Karpas-422 (cell line): ENCODE data around the gene KLHL20. TPM values are rescaled to one million over a fixed set of nuclear protein-coding genes. Genes with fewer than 3 reads are reported as not detected.
"Not testable (repeated sequence)": the region's sequence is repeated elsewhere in the genome, so short reads cannot be mapped to it uniquely, and the experiment has no call there.

Experiments used
- DNase-seq: peaks from one replicate; pipeline ENCODE4 v3.0.0-alpha.2; 2015
- H2AFZ ChIP-seq: fragments of 200-600 bp; sonication (generic); 2 replicates; pipeline ENCODE4 v1.6.1; 2014; ENCODE audit warnings: antibody characterized with exemption, low read length, mixed read lengths
- H3K27ac ChIP-seq: fragments of 200-600 bp; sonication (generic); 2 replicates; pipeline ENCODE4 v1.5.1; 2014; ENCODE audit warnings: mild to moderate bottlenecking, low read length, moderate library complexity
- H3K27me3 ChIP-seq: fragments of 200-600 bp; sonication (generic); 2 replicates; pipeline ENCODE4 v1.6.1; 2014; ENCODE audit warnings: low read length, mixed read lengths
- H3K36me3 ChIP-seq: fragments of 200-600 bp; sonication (generic); 2 replicates; pipeline ENCODE4 v1.6.1; 2014; ENCODE audit warnings: low read length, mixed read lengths; ENCODE audit not compliant: insufficient read depth
- H3K4me1 ChIP-seq: fragments of 200-600 bp; sonication (generic); 2 replicates; pipeline ENCODE4 v1.6.1; 2014; ENCODE audit warnings: mild to moderate bottlenecking, low read length, mixed read lengths
- H3K4me2 ChIP-seq: fragments of 200-600 bp; sonication (generic); 2 replicates; pipeline ENCODE4 v1.6.1; 2014; ENCODE audit warnings: low read length, low read depth, mild to moderate bottlenecking; ENCODE audit not compliant: poor library complexity, severe bottlenecking
- H3K4me3 ChIP-seq: fragments of 200-600 bp; sonication (generic); 2 replicates; pipeline ENCODE4 v1.5.1; 2014; ENCODE audit warnings: mild to moderate bottlenecking, antibody characterized with exemption, low read length, mixed read lengths
- H3K79me2 ChIP-seq: fragments of 200-600 bp; sonication (generic); 2 replicates; pipeline ENCODE4 v1.6.1; 2014; ENCODE audit warnings: mild to moderate bottlenecking, low read length, mixed read lengths
- H3K9ac ChIP-seq: fragments of 200-600 bp; sonication (generic); 2 replicates; pipeline ENCODE4 v1.6.0; 2014; ENCODE audit warnings: low read length
- H3K9me2 ChIP-seq: fragments of 200-600 bp; sonication (generic), shearing (Covaris generic); replicated peaks from 2 replicates; pipeline ENCODE4 v1.6.0; 2014; ENCODE audit warnings: mild to moderate bottlenecking, low read length, moderate library complexity; ENCODE audit not compliant: insufficient read depth
- H3K9me3 ChIP-seq: fragments of 300-700, 200-600 bp; sonication (generic); 2 replicates; pipeline ENCODE4 v1.6.1; 2014; ENCODE audit warnings: low read length, mixed read lengths
- H4K20me1 ChIP-seq: fragments of 200-600 bp; sonication (generic); 2 replicates; pipeline ENCODE4 v1.6.1; 2014; ENCODE audit warnings: mild to moderate bottlenecking, antibody characterized with exemption, low read length, low read depth; ENCODE audit not compliant: insufficient read depth
- total RNA-seq: library from RNA; depleted of rRNA; stranded (reverse); fragments of >200 nt; shearing (Covaris generic); gene quantifications from 2 replicates; pipeline ENCODE4 v1.2.3, GENCODE V29; 2014; ENCODE audit warnings: low replicate concordance

Gene KLHL20
- total RNA-seq, 1 experiment from 2014 or later = 28.4 TPM

GRCh38 chr1:173688300-173688699, 26.5 kb upstream of the KLHL20 start:
- Histone ChIP-seq H2AFZ (0 out of 2 replicates have a peak overlapping the region, but pooled peaks have one; percentile 48), H3K9me2 (no peaks in the 10 kb centered on the region), H3K36me3 (no peaks in the 10 kb centered on the region), H3K27me3 (no peaks in the 10 kb centered on the region), H3K79me2 (no peaks in the 10 kb centered on the region), H3K4me2 (no peak overlapping the region), H3K9me3 (no peaks in the 10 kb centered on the region), H3K4me1 (peaks cover 2% of the 10 kb centered on the region; the same call in 1 of the 2 replicates), H3K9ac (no peak overlapping the region), H3K4me3 (no peak overlapping the region), H4K20me1 (no peaks in the 10 kb centered on the region), H3K27ac (no peak overlapping the region)
- DNase-seq = peak; percentile 42

GRCh38 chr1:173693238-173693637, 21.5 kb upstream of the KLHL20 start:
- Histone ChIP-seq H3K27ac (no peak overlapping the region), H3K9me3 (no peaks in the 10 kb centered on the region), H3K36me3 (no peaks in the 10 kb centered on the region), H3K4me3 (no peak overlapping the region), H3K4me1 (peaks cover 2% of the 10 kb centered on the region; the same call in 1 of the 2 replicates), H3K27me3 (no peaks in the 10 kb centered on the region), H2AFZ (no peak overlapping the region), H3K9ac (no peak overlapping the region), H4K20me1 (no peaks in the 10 kb centered on the region), H3K4me2 (no peak overlapping the region), H3K79me2 (no peaks in the 10 kb centered on the region), H3K9me2 (no peaks in the 10 kb centered on the region)
- no peak for DNase-seq

- H3K4me1 ChIP-seq, H3K9me2 ChIP-seq, H3K4me2 ChIP-seq, H2AFZ ChIP-seq, H3K27ac ChIP-seq, H3K9me3 ChIP-seq, H4K20me1 ChIP-seq, H3K27me3 ChIP-seq, DNase-seq, H3K79me2 ChIP-seq, H3K36me3 ChIP-seq, H3K4me3 ChIP-seq, H3K9ac ChIP-seq: not testable (repeated sequence)
Measured at GRCh38 chr1:173701299-173701698, 13.5 kb upstream of the KLHL20 start.

GRCh38 chr1:173702736-173703135, 12.0 kb upstream of the KLHL20 start:
- no peak overlapping the region for H2AFZ ChIP-seq
- H3K9me3 ChIP-seq = no peaks in the 10 kb centered on the region
- no peak for DNase-seq
- H4K20me1 ChIP-seq = no peaks in the 10 kb centered on the region
- H3K27me3 ChIP-seq = no peaks in the 10 kb centered on the region
- no peaks in the 10 kb centered on the region for H3K79me2 ChIP-seq
- no peaks in the 10 kb centered on the region for H3K9me2 ChIP-seq
- no peak overlapping the region for H3K4me3 ChIP-seq
- no peak overlapping the region for H3K27ac ChIP-seq
- no peak overlapping the region for H3K4me2 ChIP-seq
- H3K4me1 ChIP-seq = peaks cover 3% of the 10 kb centered on the region; the same call in 1 of the 2 replicates
- H3K36me3 ChIP-seq = no peaks in the 10 kb centered on the region
- H3K9ac ChIP-seq = no peak overlapping the region

GRCh38 chr1:173705117-173705516, 9.7 kb upstream of the KLHL20 start:
- Histone ChIP-seq H3K4me2 (no peak overlapping the region), H3K9ac (no peak overlapping the region), H3K9me3 (no peaks in the 10 kb centered on the region), H3K27ac (no peak overlapping the region), H4K20me1 (no peaks in the 10 kb centered on the region), H3K9me2 (no peaks in the 10 kb centered on the region), H3K36me3 (no peaks in the 10 kb centered on the region), H2AFZ (no peak overlapping the region), H3K79me2 (no peaks in the 10 kb centered on the region), H3K4me1 (peaks cover 3% of the 10 kb centered on the region; the same call in 1 of the 2 replicates), H3K27me3 (no peaks in the 10 kb centered on the region), H3K4me3 (no peak overlapping the region)
- DNase-seq = no peak

GRCh38 chr1:173708787-173709186, 6.0 kb upstream of the KLHL20 start:
- no peak overlapping the region for H3K4me3 ChIP-seq
- no peak for DNase-seq
- H3K79me2 ChIP-seq = no peaks in the 10 kb centered on the region
- no peak overlapping the region for H3K27ac ChIP-seq
- no peak overlapping the region for H3K9ac ChIP-seq
- no peaks in the 10 kb centered on the region for H3K9me3 ChIP-seq
- H4K20me1 ChIP-seq = no peaks in the 10 kb centered on the region
- no peak overlapping the region for H3K4me2 ChIP-seq
- H3K4me1 ChIP-seq = peaks cover 3% of the 10 kb centered on the region; the same call in 1 of the 2 replicates
- no peaks in the 10 kb centered on the region for H3K27me3 ChIP-seq
- H3K9me2 ChIP-seq = no peaks in the 10 kb centered on the region
- H3K36me3 ChIP-seq = no peaks in the 10 kb centered on the region
- no peak overlapping the region for H2AFZ ChIP-seq

- Histone ChIP-seq H3K36me3 (no peaks in the 10 kb centered on the region), H3K9ac (peak overlapping the region; percentile 79), H3K27me3 (no peaks in the 10 kb centered on the region), H3K79me2 (peaks cover 40% of the 10 kb centered on the region), H3K4me2 (peak overlapping the region; percentile 95), H4K20me1 (no peaks in the 10 kb centered on the region), H3K27ac (peak overlapping the region; percentile 34), H3K9me2 (no peaks in the 10 kb centered on the region), H3K4me3 (peak overlapping the region; percentile 87), H3K4me1 (peaks cover 27% of the 10 kb centered on the region), H3K9me3 (no peaks in the 10 kb centered on the region), H2AFZ (peak overlapping the region; percentile 69)
- DNase-seq = no peak
Measured at GRCh38 chr1:173714441-173714758, 381 bp upstream of the KLHL20 start.

- Histone ChIP-seq H3K4me1 (peaks cover 34% of the 10 kb centered on the region), H2AFZ (no peak overlapping the region), H3K79me2 (peaks cover 51% of the 10 kb centered on the region), H3K9me3 (no peaks in the 10 kb centered on the region), H3K27me3 (no peaks in the 10 kb centered on the region), H4K20me1 (no peaks in the 10 kb centered on the region), H3K4me3 (peak overlapping the region; percentile 87), H3K36me3 (peaks cover 3% of the 10 kb centered on the region; the same call in 1 of the 2 replicates), H3K9ac (peak overlapping the region; percentile 79), H3K9me2 (no peaks in the 10 kb centered on the region), H3K4me2 (peak overlapping the region; percentile 95), H3K27ac (peak overlapping the region; percentile 57)
- DNase-seq = no peak
Measured at GRCh38 chr1:173715538-173715844, 710 bp downstream of the KLHL20 start.

GRCh38 chr1:173717238-173717637, 2.5 kb downstream of the KLHL20 start:
- Histone ChIP-seq H3K27ac (peak overlapping the region; percentile 57), H3K9me3 (no peaks in the 10 kb centered on the region), H2AFZ (no peak overlapping the region), H3K9ac (0 out of 2 replicates have a peak overlapping the region, but pooled peaks have one; percentile 14), H3K4me1 (peaks cover 48% of the 10 kb centered on the region), H3K36me3 (peaks cover 5% of the 10 kb centered on the region; the same call in 1 of the 2 replicates), H3K27me3 (no peaks in the 10 kb centered on the region), H3K79me2 (peaks cover 69% of the 10 kb centered on the region), H3K4me2 (peak overlapping the region; percentile 95), H3K9me2 (no peaks in the 10 kb centered on the region), H3K4me3 (peak overlapping the region; percentile 87), H4K20me1 (no peaks in the 10 kb centered on the region)
- DNase-seq = peak; percentile 58
